NCI-H524 treated with DMSO at 0.1 percent for 48 hours (cell line): ENCODE results near the gene ADGRG6.
A peak's percentile ranks its signal among the peaks of the same experiment; 100 is the strongest.
"Not testable (repeated sequence)": the region's sequence is repeated elsewhere in the genome, so short reads cannot be mapped to it uniquely, and the experiment has no call there.

Source experiments
- DNase-seq: peaks from one replicate; lab custom pipeline; 2025; lab: John Stamatoyannopoulos, UW

The ADGRG6 gene

DNA sequence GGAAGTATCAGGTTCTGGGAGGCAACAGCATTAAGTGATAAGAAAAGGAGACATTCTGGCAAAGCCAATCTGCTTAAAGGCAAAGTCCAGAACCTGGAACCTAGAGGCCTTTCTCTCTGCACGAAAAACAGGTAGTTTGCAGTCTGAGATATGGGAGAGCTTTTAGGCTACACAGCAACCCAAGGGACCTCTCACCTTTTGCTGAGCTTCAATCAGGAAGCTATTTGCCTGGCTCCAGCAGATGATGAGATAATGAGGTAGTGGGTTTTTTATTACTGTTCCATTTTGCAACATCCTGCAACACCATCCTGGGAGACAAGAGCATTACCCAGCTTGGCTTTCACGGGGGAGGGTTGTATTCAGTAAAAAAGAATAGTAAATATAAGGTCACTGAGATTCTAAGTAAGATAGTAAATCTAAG lies 143.1 kb downstream of the ADGRG6 start:
- DNase-seq: no peak

DNA sequence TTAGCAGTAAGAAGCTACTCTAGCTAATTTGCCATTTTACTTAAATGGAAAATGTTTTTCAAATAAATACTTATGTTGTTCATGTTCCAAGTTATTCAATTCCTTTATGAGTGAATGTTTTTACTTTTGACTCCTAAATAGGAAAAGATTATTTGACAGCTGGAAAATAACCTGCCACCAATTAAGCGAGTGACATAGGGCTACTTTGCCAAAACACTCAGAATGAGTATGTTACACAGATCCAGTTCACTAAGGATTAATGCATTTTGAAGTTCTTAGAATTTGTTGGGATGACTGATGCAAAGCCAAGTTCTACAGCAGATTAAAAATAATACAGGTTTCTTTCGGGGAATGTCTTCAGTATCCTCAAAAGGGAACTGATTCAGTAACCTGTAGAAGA lies 144.4 kb downstream of the ADGRG6 start:
- no peak for DNase-seq

DNA sequence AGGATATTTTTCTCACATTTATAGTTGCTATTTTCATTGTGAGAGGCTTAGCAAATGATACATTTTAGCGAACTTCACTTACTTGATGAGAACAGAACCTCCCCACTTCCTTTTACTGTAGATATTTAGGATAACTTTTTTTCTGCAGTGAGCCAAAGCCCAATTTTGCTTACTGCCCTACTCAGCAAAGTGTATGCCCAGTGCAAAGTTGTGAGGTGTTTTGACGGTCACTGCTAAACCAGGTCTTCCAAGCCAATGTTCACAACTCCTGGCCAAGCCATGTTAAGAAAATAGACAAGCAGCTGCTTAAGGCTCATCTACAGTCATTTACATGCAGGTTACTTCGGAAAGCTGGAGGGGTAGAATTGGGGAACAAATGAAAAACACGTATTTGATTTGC lies 144.8 kb downstream of the ADGRG6 start:
- DNase-seq: no peak

DNA sequence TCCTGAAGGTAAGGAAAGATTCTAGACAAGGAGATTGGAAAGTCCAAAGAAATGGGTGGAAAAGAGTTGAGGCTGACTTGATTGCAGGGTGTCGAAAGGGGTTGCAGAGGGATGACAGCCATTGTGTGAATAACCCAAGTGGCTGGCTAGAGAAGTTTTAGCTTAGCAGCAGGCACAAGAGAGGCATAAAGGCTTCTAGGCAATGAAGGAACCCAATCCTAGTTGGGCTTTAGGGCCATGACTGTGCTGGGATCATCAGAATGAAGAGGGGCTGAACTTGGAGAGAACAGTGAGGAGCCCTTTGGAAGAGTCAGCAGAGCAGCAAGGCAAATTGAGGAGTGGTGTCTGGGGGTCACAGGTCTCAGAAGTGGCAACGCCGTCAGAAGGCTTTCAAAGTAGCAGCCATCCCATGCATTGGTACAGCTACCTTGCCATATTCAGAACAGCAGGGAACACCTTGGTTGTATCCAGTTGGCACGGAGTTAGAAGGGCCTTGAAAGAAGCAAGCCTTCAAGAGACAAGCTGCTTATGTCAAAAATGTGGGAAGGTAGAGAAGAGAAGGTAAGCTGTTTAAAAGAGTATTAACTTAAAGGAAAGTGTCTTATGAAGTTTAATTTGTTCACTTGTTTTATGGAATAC lies 146.4 kb downstream of the ADGRG6 start:
- no peak for DNase-seq

DNA sequence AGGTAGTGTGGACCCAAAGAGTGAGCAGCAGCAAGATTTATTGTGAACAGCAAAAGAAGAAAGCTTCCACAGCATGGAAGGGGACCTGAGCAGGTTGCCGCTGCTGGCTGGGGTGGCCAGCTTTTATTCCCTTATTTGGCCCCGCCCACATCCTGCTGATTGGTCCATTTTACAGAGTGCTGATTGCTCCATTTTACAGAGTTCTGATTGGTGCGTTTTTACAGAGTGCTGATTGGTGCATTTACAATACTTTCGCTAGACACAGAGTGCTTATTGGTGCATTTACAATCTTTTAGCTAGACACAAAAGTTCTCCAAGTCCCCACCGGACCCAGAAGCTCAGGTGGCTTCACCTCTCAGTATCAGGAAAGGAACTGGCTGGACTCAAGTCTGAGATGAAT lies 149.0 kb downstream of the ADGRG6 start:
- DNase-seq: not testable (repeated sequence)

DNA sequence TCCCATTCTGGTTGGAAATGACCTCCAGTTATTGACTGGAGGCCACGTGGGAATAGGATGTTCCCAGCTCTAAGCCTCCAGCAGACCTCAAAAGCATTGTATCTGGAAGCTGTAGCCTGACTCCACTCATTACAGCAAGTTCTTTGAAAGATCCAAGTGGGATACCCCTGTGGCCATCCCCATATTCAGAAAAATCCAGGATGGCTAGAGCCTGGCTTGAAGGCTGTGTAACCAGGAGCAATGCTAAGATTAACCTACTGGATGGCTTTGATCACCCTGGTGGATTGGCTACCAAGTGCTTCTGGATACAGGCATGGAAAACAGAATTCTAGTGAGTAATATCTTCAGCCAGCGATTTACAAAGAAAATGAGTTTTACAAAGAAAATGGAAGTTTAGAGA lies 151.2 kb downstream of the ADGRG6 start:
- DNase-seq: no peak

DNA sequence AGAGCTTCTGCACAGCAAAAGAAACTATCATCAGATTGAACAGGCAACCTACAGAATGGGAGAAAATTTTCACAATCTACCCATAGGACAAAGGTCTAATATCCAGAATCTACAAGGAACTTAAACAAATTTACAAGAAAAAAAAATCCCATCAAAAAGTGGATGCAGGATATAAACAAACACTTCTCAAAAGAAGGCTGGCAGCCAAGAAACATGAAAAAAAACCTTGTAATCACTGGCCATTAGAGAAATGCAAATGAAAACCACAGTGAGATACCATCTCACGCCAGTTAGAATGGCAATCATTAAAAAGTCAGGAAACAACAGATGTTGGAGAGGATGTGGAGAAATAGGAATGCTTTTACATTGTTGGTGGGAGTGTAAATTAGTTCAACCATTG lies 152.4 kb downstream of the ADGRG6 start:
- DNase-seq: not testable (repeated sequence)

DNA sequence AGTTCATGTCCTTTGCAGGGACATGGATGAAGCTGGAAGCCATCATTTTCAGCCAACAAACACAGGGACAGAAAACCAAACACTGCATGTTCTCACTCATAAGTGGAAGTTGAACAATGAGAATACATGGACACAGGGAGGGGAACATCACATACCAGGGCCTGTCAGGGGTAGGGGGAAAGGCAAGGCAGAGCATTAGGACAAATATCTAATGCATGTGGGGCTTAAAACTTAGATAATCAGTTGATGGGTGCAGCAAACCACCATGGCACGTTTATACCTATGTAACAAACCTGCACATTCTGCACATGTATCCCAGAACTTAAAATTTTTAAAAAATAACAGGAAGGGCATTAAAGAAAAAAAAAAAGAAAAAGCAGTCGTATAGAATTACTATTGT lies 153.0 kb downstream of the ADGRG6 start:
- DNase-seq: not testable (repeated sequence)

DNA sequence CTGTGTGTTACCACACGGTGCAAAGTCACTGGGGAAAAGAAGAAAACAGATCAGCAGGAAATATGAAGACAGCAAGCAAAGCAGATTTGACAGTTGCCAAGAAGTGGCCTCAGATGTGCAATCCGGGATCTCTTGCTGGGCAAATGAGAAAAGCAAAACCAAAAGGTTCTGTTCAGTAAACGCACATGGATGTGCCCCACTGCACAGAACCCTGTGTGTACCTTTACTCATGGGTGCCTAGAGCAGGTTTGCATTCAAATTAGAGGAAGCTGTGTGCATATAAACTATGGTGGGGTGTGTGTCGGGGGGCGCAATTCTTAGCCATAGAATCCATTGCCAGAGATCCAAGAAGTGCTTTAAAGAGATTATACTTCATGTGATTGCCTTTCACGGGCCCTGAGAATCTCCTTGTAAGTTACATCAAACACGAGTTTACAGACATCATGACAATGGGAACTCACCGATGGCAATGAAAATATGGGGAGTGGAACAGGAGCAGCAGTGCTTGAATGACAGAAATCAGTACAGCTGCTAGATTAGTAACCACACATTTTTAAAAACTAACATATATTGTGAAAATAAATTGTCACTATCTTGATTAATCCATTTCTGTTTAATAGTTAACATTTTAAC lies 154.3 kb downstream of the ADGRG6 start:
- DNase-seq: no peak

DNA sequence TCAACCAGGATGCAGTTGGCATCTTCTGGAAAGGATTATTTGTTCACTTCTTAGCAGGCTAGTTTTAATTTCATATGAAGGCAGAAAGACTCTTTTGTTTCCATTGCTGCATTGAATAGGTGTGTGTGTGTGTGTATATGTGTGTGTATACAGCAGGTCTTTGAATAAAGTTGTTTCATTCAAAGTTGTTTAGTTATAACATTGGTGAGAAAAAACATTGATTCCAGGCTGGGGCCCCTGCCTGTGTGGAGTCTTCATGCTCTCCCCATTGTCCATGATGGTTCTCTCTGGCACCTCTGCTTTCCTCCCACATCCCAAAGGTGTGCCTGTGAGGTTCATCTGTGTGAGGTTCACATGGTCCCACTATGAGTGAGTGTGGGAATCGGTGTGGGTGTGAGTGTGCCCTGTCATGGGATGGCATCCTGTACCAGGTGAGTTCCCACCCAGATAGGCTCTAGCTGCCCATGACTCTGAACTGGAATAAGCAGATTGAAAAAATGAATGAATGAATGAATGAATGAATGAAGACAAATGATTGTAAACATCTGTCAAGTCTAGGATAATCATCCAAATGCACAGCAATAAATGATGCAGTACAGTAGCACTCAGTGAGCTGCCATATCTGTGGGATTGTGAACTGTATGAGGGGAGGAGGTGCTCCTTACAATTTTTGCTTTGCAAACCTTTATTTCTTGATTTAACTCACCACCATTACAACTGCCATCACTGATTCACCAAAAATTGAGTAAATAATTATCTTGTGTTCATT lies 156.0 kb downstream of the ADGRG6 start:
- no peak for DNase-seq

DNA sequence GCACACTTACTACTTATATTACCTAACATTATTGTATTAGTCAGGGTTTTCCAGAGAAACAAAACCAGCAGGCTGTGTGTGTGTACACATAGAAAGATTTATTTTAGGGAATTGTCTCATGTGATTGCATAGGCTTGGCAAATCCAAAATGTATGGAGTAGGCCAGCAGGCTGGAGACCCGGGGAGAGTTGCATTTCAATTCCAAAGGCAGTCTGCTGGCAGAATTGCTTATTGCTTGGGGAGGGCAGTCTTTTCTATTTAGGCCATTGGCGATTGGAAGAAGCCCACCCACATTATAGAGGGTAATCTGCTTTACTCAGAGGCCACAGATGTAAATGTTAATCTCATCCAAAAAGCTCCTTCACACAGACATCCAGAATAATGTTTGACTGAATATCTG lies 157.0 kb downstream of the ADGRG6 start:
- no peak for DNase-seq

DNA sequence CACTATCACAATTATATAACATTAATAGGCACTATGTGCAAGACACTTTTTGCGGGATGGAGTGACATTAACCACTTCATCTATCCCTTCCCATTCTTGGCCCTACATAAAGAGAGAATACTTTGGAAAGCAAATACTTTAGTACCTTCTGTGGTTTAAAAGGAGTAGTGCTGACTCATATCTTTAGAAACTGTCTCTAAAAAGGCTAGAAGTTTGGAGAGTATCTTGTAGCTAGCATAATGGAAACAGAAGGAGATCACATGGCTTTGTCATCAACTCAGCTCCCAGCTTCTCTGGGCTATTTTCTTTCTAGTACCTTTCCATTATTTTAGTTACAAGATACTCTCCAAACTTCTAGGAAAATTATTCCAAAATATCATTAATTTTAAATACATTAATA lies 157.5 kb downstream of the ADGRG6 start:
- DNase-seq: no peak

DNA sequence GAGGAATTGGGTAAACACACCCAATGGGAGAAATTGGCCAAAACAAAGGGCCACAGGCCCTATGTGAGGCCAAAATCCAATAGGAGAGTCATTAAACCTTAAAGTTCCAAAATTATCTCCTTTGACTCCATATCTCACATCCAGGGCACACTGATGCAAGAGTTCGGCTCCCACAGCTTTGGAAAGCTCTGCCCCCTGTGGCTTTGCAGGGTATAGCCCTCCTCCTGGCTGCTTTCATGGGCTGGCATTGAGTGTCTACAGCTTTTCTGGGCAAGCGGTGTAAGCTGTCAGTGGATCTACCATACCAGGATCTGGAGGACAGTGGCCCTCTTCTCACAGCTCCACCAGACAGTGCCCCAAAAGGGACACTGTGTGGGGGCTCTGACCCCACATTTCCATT lies 160.5 kb downstream of the ADGRG6 start:
- no peak for DNase-seq

DNA sequence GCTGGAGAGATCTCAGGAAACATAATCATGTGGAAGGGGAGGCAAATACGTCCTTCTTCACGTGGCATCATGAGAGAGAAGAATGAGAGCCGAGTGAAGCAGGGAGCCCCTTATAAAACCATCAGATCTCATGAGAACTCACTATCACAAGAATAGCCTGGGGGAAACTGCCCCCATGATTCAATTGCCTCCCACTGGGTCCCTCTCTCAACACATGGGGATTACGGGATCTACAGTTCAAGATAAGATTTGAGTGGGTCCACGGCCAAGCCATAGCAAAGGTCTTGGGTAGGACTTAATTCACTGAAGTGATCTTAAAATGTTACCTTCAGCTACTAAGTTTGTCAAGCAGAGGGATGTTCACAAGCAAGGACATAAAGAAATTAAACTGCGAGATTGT lies 162.2 kb downstream of the ADGRG6 start:
- DNase-seq: no peak

DNA sequence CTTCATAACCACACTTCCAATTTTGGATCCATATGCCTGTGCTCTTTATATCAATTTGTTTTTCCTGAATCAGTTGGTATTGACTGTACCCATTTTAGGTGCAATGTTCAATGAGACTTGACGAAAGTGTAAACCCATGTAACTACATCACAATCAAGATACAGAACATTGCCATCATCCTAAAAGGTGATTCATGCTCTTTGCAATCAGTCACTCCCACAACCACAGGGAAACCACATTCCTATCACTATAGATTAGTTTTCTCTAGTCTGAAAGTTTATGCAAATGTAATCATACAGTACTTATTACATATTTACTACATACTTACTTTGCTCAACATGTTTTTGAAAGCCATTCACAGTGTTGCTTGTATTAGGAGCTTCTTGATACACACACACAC lies 167.4 kb downstream of the ADGRG6 start:
- DNase-seq: no peak

DNA sequence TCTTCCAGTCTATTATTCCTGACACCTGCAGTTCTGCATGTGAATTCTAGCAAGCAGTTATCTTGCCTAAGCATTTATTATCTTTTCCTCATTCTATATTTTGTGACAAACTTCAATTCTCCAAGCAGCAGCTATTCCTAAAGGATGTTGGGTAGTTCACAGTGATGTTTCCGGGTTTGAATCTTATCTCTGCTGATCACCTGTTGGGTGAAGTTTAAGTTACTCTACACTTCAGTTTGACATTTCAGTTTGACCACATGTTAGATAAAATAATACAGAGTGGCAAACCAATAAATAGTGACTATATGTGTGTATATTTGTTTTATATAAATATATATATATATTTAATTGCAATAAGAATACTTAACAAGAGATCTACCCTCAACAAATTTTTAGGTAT lies 168.6 kb downstream of the ADGRG6 start:
- DNase-seq: no peak

DNA sequence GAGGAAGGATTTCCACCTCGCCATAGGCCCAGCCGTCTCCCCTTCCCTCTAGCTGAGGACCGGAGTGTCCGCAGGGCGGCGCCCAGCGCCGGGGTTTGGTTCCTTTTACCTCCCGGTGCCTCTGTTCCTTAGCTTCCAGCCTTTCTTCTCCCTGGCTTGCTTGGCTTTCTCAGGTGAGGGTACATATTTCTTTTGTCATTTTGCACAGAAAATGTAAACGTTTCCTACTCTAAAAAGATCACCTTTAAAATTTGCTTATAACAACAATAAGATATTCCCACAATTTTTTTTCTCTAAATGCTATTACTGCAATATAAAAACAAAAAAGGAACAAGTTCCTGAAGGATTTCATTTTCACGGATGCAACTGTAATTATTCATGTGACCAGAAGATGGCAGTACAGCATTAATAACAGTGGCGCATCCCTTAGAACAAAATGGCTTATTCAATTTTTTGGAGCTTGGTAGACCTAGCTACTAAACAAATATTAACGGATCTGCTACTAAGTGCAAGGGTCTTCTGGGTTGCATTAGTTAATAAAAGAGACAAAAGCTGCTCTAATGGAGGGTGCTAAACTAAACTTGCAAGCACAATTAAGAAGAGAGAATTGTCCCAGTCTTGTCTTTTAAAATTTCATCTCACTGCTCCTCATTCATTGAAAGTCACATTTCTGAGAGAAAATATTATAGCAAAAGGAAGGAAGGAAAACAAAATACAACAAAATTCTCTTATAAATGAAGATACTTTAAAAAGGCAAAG lies 172.9 kb downstream of the ADGRG6 start:
- peak; percentile 20 for DNase-seq

DNA sequence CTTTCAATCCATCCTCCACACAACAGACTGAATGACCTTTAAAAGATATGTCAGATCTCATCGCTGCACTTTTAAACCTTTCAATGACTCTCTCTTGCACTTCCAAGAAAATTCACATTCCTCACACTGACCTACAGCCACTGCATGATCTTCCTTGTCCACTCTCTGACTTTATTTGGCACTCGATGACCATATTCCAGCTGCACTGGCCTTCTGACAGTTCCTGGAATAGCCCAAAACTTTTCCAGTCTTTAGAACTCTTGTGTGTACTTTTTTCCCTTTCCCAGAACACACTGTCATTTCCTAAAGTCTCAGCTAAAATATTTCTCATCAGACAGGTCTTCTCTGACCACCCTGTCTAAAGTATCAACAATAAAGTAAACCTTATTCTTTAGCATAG lies 174.6 kb downstream of the ADGRG6 start:
- no peak for DNase-seq

DNA sequence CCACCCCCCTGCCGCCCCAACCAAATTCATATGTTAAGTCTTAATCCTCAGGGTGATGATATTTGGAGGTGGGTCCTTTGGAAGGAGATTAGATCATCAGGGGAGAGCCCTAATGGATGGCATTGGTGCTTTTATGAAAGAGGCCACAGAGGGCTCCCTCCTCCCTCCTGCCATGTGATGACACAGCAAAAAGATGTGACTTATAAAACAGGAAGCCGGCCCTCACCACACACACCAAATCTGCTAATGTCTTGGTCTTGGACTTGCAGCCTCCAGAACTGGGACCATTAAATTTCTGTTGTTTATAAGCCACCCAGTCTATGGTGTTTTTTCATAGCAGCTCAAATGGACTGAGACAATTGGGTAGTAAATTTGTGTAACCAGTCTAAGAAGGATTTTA lies 176.3 kb downstream of the ADGRG6 start:
- DNase-seq: peak; percentile 10

DNA sequence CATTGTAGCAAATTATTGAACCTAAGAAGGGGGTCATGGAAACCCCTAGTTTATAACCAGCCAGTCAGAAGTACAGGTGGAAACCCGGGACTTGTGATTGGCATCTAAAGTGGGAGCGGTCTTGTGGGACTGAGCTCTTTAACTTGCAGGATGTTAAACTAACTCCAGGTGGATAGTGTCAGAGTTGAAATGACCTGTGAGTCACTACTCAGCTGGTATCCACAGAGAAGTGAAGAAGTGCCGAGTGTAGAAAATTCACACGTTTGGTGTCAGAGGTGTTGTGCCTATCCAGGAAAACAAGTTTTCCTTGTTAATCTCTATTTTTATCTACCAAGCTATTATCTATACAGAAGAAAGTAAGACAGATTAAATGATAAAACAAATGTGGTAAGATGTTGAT lies 179.7 kb downstream of the ADGRG6 start:
- no peak for DNase-seq

DNA sequence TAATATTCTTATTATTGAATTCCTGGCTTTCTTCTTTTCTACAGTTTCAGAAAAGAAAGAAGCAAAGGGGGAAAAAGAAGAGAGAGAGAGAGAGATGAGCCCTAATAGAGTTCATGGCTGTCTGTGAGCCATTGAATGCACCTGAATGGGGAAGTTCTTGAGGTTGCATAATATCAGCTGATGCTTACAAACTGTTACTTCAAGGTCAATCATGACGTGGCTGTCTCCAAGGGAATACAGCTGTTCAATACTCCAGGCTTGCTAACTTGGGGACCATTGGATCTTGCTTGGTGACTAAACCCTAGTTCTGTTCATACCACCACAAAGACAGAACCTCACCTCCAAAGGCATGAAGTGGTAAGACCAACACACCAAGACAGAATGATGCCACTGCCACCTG lies 180.4 kb downstream of the ADGRG6 start:
- no peak for DNase-seq

DNA sequence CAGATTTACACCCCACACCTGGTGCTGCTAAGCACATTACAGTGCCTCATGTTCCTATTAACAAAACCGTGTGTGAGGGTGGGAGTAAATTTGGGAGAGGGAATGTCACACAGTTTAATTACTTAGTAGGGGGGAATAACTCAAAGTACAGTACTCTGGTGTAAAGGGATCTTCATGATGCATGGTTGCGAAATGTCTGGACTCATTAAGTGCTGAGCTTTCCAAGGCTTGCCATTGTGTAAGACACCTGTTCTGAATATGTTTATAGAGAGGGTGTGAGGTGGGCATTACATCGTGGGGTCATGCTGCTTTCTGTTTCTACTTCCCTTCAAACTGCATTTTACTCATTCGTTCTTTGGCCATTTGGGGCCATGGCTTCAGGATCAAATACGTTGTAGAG lies 181.2 kb downstream of the ADGRG6 start:
- no peak for DNase-seq

DNA sequence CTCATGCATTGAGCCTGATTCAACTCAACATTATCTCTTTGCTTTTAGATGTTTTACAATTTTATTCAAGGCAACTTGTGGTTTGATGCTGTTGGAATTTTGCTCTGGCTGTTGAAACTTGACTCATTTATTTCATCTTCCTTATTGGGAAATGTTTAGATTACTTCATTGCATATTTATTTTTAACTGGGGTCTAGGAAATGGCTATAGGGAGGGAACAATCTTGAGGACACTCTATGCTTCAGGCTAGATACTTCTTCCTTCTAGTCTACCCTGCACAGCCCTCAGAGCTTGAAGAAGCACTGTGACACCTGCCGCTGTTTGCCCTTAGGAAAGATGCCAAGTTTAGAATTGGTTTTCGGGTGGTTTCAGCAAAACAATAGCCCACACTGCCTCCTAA lies 183.4 kb downstream of the ADGRG6 start:
- no peak for DNase-seq
